SU-DHL-6 (cell line): ENCODE results near the gene MXD3.

Experiments
- CTCF ChIP-seq: fragments of 200-600 bp; sonication (generic); IDR thresholded peaks from one replicate; pipeline ENCODE4 v1.5.1; 2017; ENCODE audit warnings: antibody characterized with exemption, mild to moderate bottlenecking, low read length, moderate library complexity; ENCODE audit not compliant: insufficient read depth, poor library complexity, severe bottlenecking
- EZH2phosphoT487 ChIP-seq: fragments of 200-600 bp; sonication (generic), shearing (Covaris generic); conservative IDR thresholded peaks from 2 replicates; pipeline ENCODE4 v1.6.1; 2018; ENCODE audit warnings: mild to moderate bottlenecking, antibody characterized with exemption, low read length, moderate library complexity, mixed read lengths

DNA sequence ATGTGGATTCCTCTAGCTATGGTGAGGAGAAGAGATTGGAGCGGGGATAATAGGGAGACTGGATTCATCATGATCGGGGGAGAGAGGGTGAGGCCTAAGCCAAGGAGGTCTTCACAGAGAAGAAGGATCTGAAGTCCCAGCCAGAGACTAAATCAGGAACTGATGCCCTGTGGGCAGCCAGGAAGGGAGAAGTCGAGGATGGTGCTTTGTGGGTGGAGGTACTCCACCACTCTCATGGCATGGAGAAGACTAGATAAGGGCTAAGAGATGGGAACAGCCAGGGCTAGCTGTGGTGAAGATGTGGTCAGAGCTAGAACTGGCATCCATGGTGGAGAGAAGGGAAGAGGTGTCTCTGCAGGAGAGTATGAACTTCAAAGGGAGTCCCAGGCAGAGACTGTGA lies 43.0 kb upstream of the MXD3 start:
- TF ChIP-seq CTCF (no peak), EZH2phosphoT487 (no peak)
